ENCODE measurements around the gene IL1RAPL2.

The IL1RAPL2 gene

DNA sequence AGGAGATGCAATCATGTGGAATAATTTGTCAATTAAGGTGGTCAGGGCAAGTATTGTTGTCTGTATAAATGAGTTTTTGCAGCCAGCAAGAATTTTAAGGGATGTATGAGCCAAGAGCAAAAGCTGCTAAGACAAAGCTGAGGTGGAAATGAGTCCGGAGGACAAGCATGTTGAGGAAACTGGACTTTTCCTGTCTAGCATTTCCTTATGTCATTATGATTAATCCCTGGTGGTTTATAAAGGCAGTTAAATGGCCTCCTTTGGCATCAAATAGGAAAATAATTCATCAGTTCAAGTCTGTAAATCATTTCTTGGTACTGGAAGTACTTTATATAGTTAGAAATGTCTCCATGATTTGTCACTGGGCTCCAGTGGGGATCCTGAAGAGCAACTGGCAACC is 716.1 kb downstream of the IL1RAPL2 start:
- no peak for DNase-seq (ENCODE audit: low read depth)
- TF ChIP-seq, protein P1, sequence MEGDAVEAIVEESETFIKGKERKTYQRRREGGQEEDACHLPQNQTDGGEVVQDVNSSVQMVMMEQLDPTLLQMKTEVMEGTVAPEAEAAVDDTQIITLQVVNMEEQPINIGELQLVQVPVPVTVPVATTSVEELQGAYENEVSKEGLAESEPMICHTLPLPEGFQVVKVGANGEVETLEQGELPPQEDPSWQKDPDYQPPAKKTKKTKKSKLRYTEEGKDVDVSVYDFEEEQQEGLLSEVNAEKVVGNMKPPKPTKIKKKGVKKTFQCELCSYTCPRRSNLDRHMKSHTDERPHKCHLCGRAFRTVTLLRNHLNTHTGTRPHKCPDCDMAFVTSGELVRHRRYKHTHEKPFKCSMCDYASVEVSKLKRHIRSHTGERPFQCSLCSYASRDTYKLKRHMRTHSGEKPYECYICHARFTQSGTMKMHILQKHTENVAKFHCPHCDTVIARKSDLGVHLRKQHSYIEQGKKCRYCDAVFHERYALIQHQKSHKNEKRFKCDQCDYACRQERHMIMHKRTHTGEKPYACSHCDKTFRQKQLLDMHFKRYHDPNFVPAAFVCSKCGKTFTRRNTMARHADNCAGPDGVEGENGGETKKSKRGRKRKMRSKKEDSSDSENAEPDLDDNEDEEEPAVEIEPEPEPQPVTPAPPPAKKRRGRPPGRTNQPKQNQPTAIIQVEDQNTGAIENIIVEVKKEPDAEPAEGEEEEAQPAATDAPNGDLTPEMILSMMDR (IDR thresholded peaks at IDR 0.05; ENCODE audit: control insufficient read depth, extremely low read depth, insufficient read depth) = no peak
- H3K4me3 ChIP-seq (ENCODE audit: low read depth, low read length) = no peak overlapping the region

DNA sequence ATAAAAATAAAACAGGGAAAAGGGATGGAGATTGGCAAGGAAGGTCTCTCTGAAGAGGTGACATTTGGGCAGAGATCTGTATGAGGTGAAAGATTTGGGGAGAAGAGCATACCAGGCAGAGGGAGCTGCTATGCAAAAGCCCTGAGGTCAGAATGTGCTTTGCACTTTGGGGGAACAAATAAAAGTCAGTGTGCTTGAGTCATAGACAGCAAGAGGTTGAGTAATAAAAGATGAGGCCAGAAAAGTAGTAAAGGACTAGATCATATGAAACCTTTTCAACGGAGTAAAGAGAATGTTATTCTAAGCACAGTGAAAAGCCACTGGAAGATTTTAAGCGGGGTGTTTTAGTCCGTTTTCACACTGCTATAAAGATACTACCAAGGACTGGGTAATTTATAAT is 731.0 kb downstream of the IL1RAPL2 start:
- no peak for DNase-seq (ENCODE audit: low read depth)
- TF ChIP-seq, protein P1 (IDR thresholded peaks at IDR 0.05; ENCODE audit: control insufficient read depth, extremely low read depth, insufficient read depth) = no peak
- H3K4me3 ChIP-seq (ENCODE audit: low read depth, low read length) = no peak overlapping the region

DNA sequence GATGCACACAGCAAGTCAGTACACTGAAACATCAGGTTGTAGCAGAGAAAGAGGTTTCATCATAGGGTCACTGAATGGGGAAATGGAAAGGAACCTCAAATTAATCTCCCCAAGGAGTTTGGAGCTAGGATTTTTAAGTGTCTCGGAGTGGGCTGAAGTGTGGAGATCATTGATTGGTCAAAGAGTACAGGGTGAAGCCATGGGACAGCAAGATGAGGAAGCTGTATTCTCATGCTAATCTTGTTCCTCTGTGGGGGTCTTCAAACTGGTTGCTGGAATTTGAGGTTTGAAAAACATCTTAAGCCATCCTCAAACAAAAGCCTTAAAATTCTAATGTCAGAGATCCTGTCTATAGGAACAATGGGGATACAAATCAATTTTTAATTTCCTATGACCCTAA is 733.3 kb downstream of the IL1RAPL2 start:
- no peak for DNase-seq (ENCODE audit: low read depth)
- TF ChIP-seq, protein P1 (IDR thresholded peaks at IDR 0.05; ENCODE audit: control insufficient read depth, extremely low read depth, insufficient read depth) = no peak
- no peak overlapping the region for H3K4me3 ChIP-seq (ENCODE audit: low read depth, low read length)

DNA sequence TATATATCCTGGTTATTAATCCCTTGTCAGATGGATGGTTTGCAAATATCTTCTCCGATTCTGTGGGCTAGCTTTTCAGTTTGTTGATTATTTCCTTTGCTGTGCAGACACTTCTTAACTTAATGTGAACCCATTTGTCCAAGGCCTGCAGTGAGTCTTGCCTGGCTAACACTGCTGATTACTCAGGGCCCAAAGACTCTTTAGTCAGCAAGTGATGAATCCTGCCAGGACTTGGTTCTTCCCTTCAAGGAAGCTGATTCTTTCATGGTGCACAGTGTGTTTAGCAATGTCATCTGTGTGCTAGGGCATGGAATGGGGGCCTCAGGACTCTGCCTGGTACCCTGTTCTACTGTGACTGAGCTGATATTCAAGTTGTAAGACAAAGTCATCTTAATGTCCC is 736.2 kb downstream of the IL1RAPL2 start:
- TF ChIP-seq, protein P1 (IDR thresholded peaks at IDR 0.05; ENCODE audit: control insufficient read depth, extremely low read depth, insufficient read depth) = no peak
- H3K4me3 ChIP-seq (ENCODE audit: low read depth, low read length) = no peak overlapping the region
- no peak for DNase-seq (ENCODE audit: low read depth)

DNA sequence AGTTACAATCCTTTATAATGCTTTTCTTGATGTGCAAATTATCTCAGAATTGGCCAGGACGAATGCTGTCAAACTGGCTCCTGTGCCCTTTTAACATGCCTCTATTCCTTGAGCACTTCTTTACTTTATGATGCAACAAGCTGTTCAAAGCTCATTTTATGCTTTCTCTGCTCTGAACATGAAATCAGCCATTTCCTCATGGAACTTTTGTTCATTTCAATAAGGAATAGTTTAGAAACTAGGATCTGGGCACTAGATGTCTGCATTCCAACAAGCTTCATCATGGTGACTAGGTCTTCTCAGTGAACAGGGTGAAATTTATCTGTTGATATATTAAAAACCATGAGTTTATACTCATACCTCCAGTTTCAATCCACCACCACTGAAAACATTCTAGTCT is 741.8 kb downstream of the IL1RAPL2 start:
- no peak for DNase-seq (ENCODE audit: low read depth)
- no peak overlapping the region for H3K4me3 ChIP-seq (ENCODE audit: low read depth, low read length)
- TF ChIP-seq, protein P1 (IDR thresholded peaks at IDR 0.05; ENCODE audit: control insufficient read depth, extremely low read depth, insufficient read depth) = no peak

DNA sequence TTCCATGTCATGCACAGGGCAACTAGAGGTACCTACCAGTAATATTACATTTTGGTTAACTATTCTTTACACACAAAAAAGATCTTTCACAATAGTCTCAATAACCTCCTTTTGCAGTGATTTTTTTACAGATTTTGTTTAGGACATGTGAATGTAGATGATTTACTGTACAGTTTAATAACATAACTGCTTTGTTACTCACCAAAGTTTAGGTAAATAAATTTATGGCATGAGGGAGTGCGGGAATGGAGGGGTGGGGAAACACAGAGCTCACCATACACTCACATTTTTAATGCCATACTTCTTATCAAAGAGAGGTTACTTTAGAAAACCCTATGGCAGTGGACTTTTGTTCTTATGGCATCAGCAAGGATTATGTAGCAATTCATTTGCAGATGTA is 747.6 kb downstream of the IL1RAPL2 start:
- DNase-seq (ENCODE audit: low read depth) = no peak
- H3K4me3 ChIP-seq (ENCODE audit: low read depth, low read length) = no peak overlapping the region

DNA sequence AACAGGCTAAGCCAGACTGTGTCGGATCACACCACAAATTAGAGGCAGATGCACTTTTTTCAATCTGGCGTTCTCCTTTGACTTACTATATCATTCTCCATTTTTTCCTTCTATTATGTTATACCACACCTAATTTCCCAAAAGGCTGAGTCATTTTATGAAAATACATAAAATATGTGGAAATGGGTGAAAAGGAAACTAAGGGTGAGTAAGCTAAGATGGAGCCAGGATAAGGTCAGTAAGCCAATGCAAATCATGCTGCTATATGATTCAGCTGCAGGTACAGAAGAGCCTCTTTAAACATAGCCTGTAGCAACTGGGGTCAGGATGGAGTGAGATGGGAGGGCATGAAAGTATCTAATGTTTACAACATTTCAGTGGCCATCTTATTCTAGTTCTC is 748.5 kb downstream of the IL1RAPL2 start:
- TF ChIP-seq, protein P1 (IDR thresholded peaks at IDR 0.05; ENCODE audit: control insufficient read depth, extremely low read depth, insufficient read depth) = no peak
- H3K4me3 ChIP-seq (ENCODE audit: low read depth, low read length) = no peak overlapping the region

More for the DNA sequence above, 747.6 kb downstream of the IL1RAPL2 start:
- TF ChIP-seq, protein P1 (IDR thresholded peaks at IDR 0.05; ENCODE audit: control insufficient read depth, extremely low read depth, insufficient read depth) = no peak

More for the DNA sequence above, 748.5 kb downstream of the IL1RAPL2 start:
- no peak for DNase-seq (ENCODE audit: low read depth)
